Type B pancreatic cell (in vitro differentiated cells): ENCODE measurements around the gene PCGF5. TPM values are rescaled to one million over a fixed set of nuclear protein-coding genes. Genes with fewer than 3 reads are reported as not detected.
"Not testable (repeated sequence)": the region's sequence is repeated elsewhere in the genome, so short reads cannot be mapped to it uniquely, and the experiment has no call there.

Experiments
- DNase-seq: peaks from one replicate; pipeline ENCODE4 v3.0.0; 2021; ENCODE audit warnings: mixed read lengths; ENCODE audit not compliant: unreplicated experiment; ENCODE audit errors: extremely low spot score
- H3K27ac Mint-ChIP-seq: 2 replicates; pipeline ENCODE4 v1.8.0; 2021; ENCODE audit warnings: mild to moderate bottlenecking, mixed read lengths
- H3K27me3 Mint-ChIP-seq: 2 replicates; pipeline ENCODE4 v1.8.0; 2021; ENCODE audit warnings: mixed read lengths
- H3K36me3 Mint-ChIP-seq: 2 replicates; pipeline ENCODE4 v1.8.0; 2021; ENCODE audit warnings: mixed read lengths
- H3K4me1 Mint-ChIP-seq: one replicate; pipeline ENCODE4 v1.8.0; 2021; ENCODE audit warnings: mixed read lengths; ENCODE audit not compliant: unreplicated experiment
- H3K4me3 Mint-ChIP-seq: 2 replicates; pipeline ENCODE4 v1.8.0; 2021; ENCODE audit warnings: mild to moderate bottlenecking, mixed read lengths
- H3K9me3 Mint-ChIP-seq: 2 replicates; pipeline ENCODE4 v1.8.0; 2021; ENCODE audit warnings: mixed read lengths
- total RNA-seq: library from RNA; stranded (reverse); gene quantifications from 2 replicates; pipeline ENCODE4 v1.2.1, GENCODE V29; 2021; ENCODE audit warnings: low replicate concordance
- TF ChIP-seq, protein P1 (sequence below): fragments of 200-600 bp; sonication (generic); conservative IDR thresholded peaks from 2 replicates; pipeline ENCODE4 v1.5.0; 2021; ENCODE audit warnings: antibody characterized with exemption, mild to moderate bottlenecking

PCGF5 gene
- total RNA-seq, 1 donor from 2014 or later, result 12.0 TPM

DNA sequence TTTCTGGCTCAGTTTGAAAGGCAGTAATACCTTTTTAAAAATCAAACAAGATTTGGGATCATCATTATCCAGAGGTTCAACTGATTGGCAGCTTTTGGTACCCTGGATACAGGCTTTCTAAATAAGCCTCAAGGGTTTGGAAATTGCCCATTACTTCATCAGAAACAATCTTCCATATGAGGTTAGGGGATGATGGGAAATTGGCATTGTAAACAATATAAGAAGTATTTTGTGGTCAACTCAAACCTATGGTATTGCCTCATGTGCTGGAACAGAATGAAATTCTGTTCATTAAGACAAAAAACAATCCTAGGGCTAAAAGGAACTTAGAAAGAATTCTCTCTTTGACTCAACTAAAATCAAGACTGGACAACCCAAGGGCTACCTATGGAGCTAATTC lies 97.1 kb downstream of the PCGF5 start:
- Mint-ChIP-seq H3K9me3 (no peaks in the 10 kb centered on the region), H3K4me1 (peaks cover 8% of the 10 kb centered on the region), H3K27ac (no peak overlapping the region), H3K36me3 (no peaks in the 10 kb centered on the region), H3K27me3 (no peaks in the 10 kb centered on the region), H3K4me3 (no peak overlapping the region)
- TF ChIP-seq, protein P1, sequence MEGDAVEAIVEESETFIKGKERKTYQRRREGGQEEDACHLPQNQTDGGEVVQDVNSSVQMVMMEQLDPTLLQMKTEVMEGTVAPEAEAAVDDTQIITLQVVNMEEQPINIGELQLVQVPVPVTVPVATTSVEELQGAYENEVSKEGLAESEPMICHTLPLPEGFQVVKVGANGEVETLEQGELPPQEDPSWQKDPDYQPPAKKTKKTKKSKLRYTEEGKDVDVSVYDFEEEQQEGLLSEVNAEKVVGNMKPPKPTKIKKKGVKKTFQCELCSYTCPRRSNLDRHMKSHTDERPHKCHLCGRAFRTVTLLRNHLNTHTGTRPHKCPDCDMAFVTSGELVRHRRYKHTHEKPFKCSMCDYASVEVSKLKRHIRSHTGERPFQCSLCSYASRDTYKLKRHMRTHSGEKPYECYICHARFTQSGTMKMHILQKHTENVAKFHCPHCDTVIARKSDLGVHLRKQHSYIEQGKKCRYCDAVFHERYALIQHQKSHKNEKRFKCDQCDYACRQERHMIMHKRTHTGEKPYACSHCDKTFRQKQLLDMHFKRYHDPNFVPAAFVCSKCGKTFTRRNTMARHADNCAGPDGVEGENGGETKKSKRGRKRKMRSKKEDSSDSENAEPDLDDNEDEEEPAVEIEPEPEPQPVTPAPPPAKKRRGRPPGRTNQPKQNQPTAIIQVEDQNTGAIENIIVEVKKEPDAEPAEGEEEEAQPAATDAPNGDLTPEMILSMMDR, result no peak
- DNase-seq, result no peak

DNA sequence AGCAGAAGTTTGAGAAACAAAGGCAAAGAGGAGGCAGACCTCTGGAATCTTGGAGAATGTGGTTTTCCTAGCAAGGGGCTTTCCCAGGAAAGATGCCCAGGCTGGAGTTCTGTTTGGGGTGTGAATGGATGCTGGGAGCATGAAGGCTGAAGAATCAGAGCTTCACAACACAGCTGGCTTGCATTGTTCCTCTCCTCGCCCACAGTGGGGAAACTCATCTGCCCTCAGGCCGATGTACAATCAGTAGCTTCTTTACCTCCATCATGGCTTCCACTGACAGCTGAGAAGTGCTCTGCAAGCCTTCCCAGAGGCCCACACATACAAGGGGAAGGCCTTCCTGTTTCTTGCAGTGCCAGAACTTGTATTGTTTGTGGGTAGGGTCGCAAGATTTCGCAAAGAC lies 98.9 kb downstream of the PCGF5 start:
- Mint-ChIP-seq H3K9me3 (no peaks in the 10 kb centered on the region), H3K36me3 (no peaks in the 10 kb centered on the region), H3K4me3 (no peak overlapping the region), H3K27me3 (no peaks in the 10 kb centered on the region), H3K4me1 (peaks cover under 1% of the 10 kb centered on the region), H3K27ac (no peak overlapping the region)
- no peak for DNase-seq
- TF ChIP-seq, protein P1, result no peak

DNA sequence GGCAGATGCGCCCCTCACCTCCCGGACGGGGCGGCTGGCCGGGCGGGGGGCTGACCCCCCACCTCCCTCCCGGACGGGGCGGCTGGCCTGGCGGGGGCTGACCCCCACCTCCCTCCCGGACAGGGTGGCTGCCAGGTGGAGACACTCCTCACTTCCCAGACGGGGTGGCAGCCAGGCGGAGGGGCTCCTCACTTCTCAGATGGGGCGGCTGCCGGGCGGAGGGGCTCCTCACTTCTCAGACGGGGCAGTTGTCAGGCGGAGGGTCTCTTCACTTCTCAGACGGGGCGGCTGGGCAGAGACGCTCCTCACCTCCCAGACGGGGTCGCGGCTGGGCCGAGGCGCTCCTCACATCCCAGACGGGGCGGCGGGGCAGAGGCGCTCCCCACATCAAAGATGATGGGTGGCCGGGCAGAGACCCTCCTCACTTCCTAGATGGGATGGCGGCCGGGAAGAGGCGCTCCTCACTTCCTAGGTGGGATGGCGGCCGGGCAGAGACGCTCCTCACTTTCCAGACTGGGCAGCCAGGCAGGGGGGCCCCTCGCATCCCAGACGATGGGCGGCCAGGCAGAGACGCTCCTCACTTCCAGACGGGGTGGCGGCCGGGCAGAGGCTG lies 102.9 kb downstream of the PCGF5 start:
- not testable (repeated sequence) for H3K27ac Mint-ChIP-seq, H3K9me3 Mint-ChIP-seq, H3K27me3 Mint-ChIP-seq

DNA sequence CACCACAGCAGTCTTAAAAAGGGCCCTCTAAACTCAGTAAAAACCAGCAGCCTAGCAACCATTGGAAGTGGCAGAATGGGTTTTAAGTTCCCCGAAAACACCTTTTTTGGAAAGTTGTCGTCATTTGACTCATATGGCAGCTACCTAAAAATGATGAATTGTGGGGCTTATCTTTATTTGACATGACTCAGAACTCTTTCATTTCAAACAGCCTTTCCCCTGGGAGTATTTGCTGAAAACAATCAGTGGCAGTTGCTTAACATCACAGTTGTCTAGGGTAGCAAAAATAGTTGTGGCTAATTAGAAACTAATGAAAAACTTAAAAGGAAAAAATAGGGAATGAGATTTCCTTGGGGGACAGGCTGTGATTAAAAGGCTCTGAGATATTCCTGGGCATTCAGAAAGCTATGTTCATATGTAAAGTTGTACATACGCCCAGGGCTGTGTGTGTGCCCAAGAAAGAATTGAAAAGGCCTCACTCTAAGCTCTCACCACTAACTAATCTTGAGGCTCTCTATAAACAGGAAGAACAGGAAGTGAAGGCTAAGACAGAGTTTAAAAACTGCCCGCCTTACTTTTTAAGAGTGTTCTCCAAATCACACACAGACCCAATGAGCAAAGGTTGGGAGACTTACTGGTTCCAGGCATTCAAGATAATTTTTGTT lies 108.0 kb downstream of the PCGF5 start:
- Mint-ChIP-seq H3K36me3 (no peaks in the 10 kb centered on the region), H3K4me1 (no peaks in the 10 kb centered on the region)

More for the DNA sequence above, 102.9 kb downstream of the PCGF5 start:
- not testable (repeated sequence) for H3K4me1 Mint-ChIP-seq, H3K4me3 Mint-ChIP-seq, H3K36me3 Mint-ChIP-seq, DNase-seq

More for the DNA sequence above, 108.0 kb downstream of the PCGF5 start:
- Mint-ChIP-seq H3K27ac (no peak overlapping the region), H3K27me3 (peaks cover 3% of the 10 kb centered on the region), H3K4me3 (no peak overlapping the region), H3K9me3 (no peaks in the 10 kb centered on the region)
- TF ChIP-seq, protein P1, result no peak
- no peak for DNase-seq

Other genes starting within 250 kb of the PCGF5 start
- 6.3 and 18.2 TPM in 2 replicates for gene HECTD2, start 189.7 kb downstream of the PCGF5 start, total RNA-seq